LNCaP clone FGC (cell line): ENCODE measurements around the gene RPA1.

Experiments used
- DNase-seq: peaks from one replicate; pipeline ENCODE4 v3.0.0-alpha.2; 2011; ENCODE audit warnings: low read depth
- H3K4me3 ChIP-seq: 2 replicates; pipeline ENCODE4 v1.5.1; 2011; ENCODE audit warnings: mild to moderate bottlenecking, low read depth, low read length, control low read depth
- CTCF ChIP-seq: IDR thresholded peaks from 2 replicates; pipeline ENCODE4 v1.5.1; 2012; ENCODE audit warnings: mild to moderate bottlenecking; ENCODE audit not compliant: control insufficient read depth, insufficient read depth; ENCODE audit errors: extremely low read depth

Gene RPA1

GRCh38 chr17:1829592-1830257 is at the start of gene RPA1, which contains the start of gene SMYD4:
Gene RPA1, plus strand, starts transcription at chr17:1830005. Its CDS starts 89 bp downstream, at chr17:1830094.
Gene SMYD4, minus strand, starts transcription at chr17:1829902. Its CDS starts 1,908 bp downstream, at chr17:1827994.
- peak; percentile 52 for DNase-seq
- peak within 1 kb of the TSS; percentile 65 for H3K4me3 ChIP-seq
- no peak for TF ChIP-seq CTCF

- no peak for DNase-seq
- no peak for TF ChIP-seq CTCF
- H3K4me3 ChIP-seq: no peak overlapping the region
These were observed 47.6 kb upstream of the RPA1 start for GRCh38 chr17:1782171-1782567.

GRCh38 chr17:1783271-1783670 is 46.5 kb upstream of the RPA1 start:
- H3K4me3 ChIP-seq: no peak overlapping the region
- DNase-seq: no peak
- TF ChIP-seq CTCF: no peak

DNA sequence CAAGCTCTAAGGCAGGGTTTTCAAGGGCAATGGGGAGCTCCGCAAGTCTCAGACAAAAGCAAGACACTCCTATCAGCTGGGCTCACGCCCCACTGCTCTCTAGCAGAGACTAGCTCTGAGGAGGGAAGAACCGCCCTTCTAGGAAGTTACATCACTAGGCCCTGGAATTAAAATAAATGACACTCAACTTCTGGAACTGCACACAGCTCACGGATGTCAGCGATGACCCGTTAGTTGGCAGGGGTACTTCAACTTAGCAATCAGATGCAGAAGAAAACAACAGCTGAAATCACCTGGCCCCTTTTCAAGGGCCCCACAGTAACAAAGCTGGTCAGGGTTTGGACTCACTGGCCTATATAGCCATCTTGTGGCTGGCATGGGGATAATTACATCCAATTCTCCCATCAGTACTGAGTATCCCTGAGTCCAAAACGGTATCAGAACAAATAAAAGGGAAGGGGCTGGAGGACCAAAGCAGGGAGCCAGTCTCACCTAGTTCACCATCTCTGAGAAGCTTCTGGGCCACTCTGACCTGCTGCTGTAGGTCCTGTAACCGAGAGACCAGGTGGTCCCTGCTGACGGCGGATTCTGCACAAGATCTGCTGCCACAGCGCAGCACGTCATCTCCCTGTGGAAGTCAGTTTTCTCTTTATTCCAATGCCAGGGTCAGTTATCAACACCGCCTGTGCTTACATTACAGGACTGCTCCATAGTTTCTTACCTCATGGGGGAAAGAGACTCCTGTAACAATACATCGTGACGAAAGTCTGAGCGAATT is 45.8 kb upstream of the RPA1 start:
- peak; percentile 35; the same call in 1 of the 2 replicates for TF ChIP-seq CTCF
- no peak for DNase-seq
- no peak overlapping the region for H3K4me3 ChIP-seq

- TF ChIP-seq CTCF: no peak
- H3K4me3 ChIP-seq: no peak overlapping the region
- no peak for DNase-seq
These were observed 43.9 kb upstream of the RPA1 start for GRCh38 chr17:1785930-1786329.

GRCh38 chr17:1786708-1787107 is 43.1 kb upstream of the RPA1 start:
- no peak for DNase-seq
- TF ChIP-seq CTCF: no peak
- H3K4me3 ChIP-seq: no peak overlapping the region
